Endothelial cell of umbilical vein (primary cell): Measurements from ENCODE around the gene TJP1. TPM values are rescaled to one million over a fixed set of nuclear protein-coding genes. Genes with fewer than 3 reads are reported as not detected.
A peak's percentile ranks its signal among the peaks of the same experiment; 100 is the strongest.

Experiments used
- BruUV-seq: library from RNA; stranded (reverse); fragments of 400-500 nt; replicated peaks from 2 replicates; lab custom pipeline; 2021; lab: Mats Ljungman, UMichigan
- CTCF ChIA-PET: fragments of 300-600, 350-600 bp; sonication (Branson Sonifier 250); formaldehyde crosslinking; loops from one replicate; lab custom pipeline; 2021; ENCODE audit warnings: antibody characterized with exemption, inconsistent platforms; lab: Charles Lee
- POLR2A ChIA-PET: fragments of 300-600, 350-600 bp; sonication (Branson Sonifier 250); formaldehyde crosslinking; loops from one replicate; lab custom pipeline; 2021; ENCODE audit warnings: antibody characterized with exemption, inconsistent platforms; lab: Charles Lee
- DNase-seq: peaks from one replicate; pipeline ENCODE4 v3.0.0-alpha.2; 2011; ENCODE audit warnings: low read depth, low spot score
- FAIRE-seq: peaks from 2 replicates; lab custom pipeline; 2011; peaks lifted over from hg19 to GRCh38; lab: Jason Lieb, UNC
- H2AFZ ChIP-seq: 2 replicates; pipeline ENCODE4 v1.6.0; 2012; ENCODE audit warnings: low read depth, low read length, control low read depth, inconsistent platforms
- H3K27ac ChIP-seq: 2 replicates; pipeline ENCODE4 v1.5.1; 2011; ENCODE audit warnings: low read depth, mild to moderate bottlenecking, control low read depth, low read length, moderate library complexity; ENCODE audit not compliant: insufficient read depth
- H3K27me3 ChIP-seq, 2 experiments: 2 replicates each; pipeline versions ENCODE4 v1.6.0 to v1.6.1; 2011; ENCODE audit warnings: low read length in 2 of 2, mixed read lengths in 1 of 2; ENCODE audit not compliant: control insufficient read depth in 2 of 2, insufficient read depth in 2 of 2
- H3K36me3 ChIP-seq, 2 experiments: 2 replicates in 1 of 2; 3 replicates in 1 of 2; pipeline ENCODE4 v1.5.1; 2011; ENCODE audit warnings: low read length in 2 of 2, mild to moderate bottlenecking in 1 of 2, moderate library complexity in 1 of 2; ENCODE audit not compliant: control insufficient read depth in 2 of 2, insufficient read depth in 2 of 2; ENCODE audit errors: extremely low read depth in 1 of 2
- H3K4me1 ChIP-seq: 3 replicates; pipeline ENCODE4 v1.5.1; 2011; ENCODE audit warnings: mild to moderate bottlenecking, low read length; ENCODE audit not compliant: control insufficient read depth, insufficient read depth; ENCODE audit errors: extremely low read depth
- H3K4me2 ChIP-seq: 2 replicates; pipeline ENCODE4 v1.6.1; 2011; ENCODE audit warnings: low read length, control low read depth, mixed read lengths; ENCODE audit not compliant: insufficient read depth
- H3K4me3 ChIP-seq, 3 experiments: fragments of 200-600 bp in 1 of 3; sonication (generic), shearing (Covaris generic) in 1 of 3; replicated peaks in 1 of 3; 2 replicates each; pipeline ENCODE4 v1.5.1; 2011 to 2016; ENCODE audit warnings: control low read depth in 3 of 3, low read length in 3 of 3, mild to moderate bottlenecking in 2 of 3, inconsistent platforms in 1 of 3, low read depth in 1 of 3, moderate library complexity in 1 of 3; ENCODE audit not compliant: insufficient read depth in 1 of 3
- H3K79me2 ChIP-seq: 2 replicates; pipeline ENCODE4 v1.6.0; 2012; ENCODE audit warnings: low read length, inconsistent platforms; ENCODE audit not compliant: control insufficient read depth, insufficient read depth
- H3K9ac ChIP-seq: replicated peaks from 2 replicates; pipeline ENCODE3; 2011; ENCODE audit warnings: low read length, control low read depth; ENCODE audit not compliant: insufficient read depth; ENCODE audit errors: extremely low read depth
- H3K9me1 ChIP-seq: replicated peaks from 3 replicates; pipeline ENCODE4 v1.6.0; 2011; ENCODE audit warnings: mild to moderate bottlenecking, low read length; ENCODE audit not compliant: control insufficient read depth, insufficient read depth; ENCODE audit errors: extremely low read depth
- H3K9me3 ChIP-seq: replicated peaks from 2 replicates; pipeline ENCODE4 v1.5.1; 2012; ENCODE audit warnings: low read length, inconsistent platforms; ENCODE audit not compliant: control insufficient read depth, insufficient read depth
- H4K20me1 ChIP-seq: replicated peaks from 2 replicates; pipeline ENCODE3; 2011; ENCODE audit warnings: mild to moderate bottlenecking, low read length; ENCODE audit not compliant: control insufficient read depth, insufficient read depth; ENCODE audit errors: extremely low read depth
- CTCF ChIP-seq, 2 donors: IDR thresholded peaks; 1 replicate in 1 of 2; 2 replicates in 1 of 2; pipeline ENCODE4 v1.5.1; 2011; ENCODE audit warnings: low read length in 2 of 2, mild to moderate bottlenecking in 2 of 2, moderate library complexity in 2 of 2, control low read depth in 1 of 2, inconsistent platforms in 1 of 2, low read depth in 1 of 2; ENCODE audit not compliant: insufficient read depth in 1 of 2; ENCODE audit errors: extremely low read depth in 1 of 2
- GATA2 ChIP-seq: IDR thresholded peaks from 2 replicates; pipeline ENCODE4 v1.7.0; 2011; ENCODE audit warnings: low read depth, mild to moderate bottlenecking, moderate library complexity, mixed read lengths, low read length; ENCODE audit not compliant: insufficient read length, insufficient read depth
- MAX ChIP-seq: IDR thresholded peaks from 2 replicates; pipeline ENCODE4 v1.6.1; 2011; ENCODE audit not compliant: insufficient read depth, insufficient read length
- MYC ChIP-seq: IDR thresholded peaks from one replicate; pipeline ENCODE4 v1.6.1; 2011; ENCODE audit warnings: mild to moderate bottlenecking, low read depth, low read length
- POLR2AphosphoS5 ChIP-seq: IDR thresholded peaks from 2 replicates; pipeline ENCODE4 v1.6.1; 2012; ENCODE audit warnings: low read depth, mild to moderate bottlenecking, control low read depth, low read length, moderate library complexity; ENCODE audit not compliant: insufficient read depth
- dilution Hi-C: fragments of 300-500 bp; cut with MboI; formaldehyde crosslinking; loops from one replicate; pipeline ENCODE4 v1.15.0; 2019; ENCODE audit warnings: low sequenced_read_pairs; ENCODE audit not compliant: extremely low pct_ligation_motif_present
- intact Hi-C: fragments of 100-400 bp; cut with micrococcal nuclease; formaldehyde crosslinking; loops from one replicate; pipeline ENCODE4 v1.10.0; 2022
- polyA plus RNA-seq, 4 experiments: library from polyadenylated mRNA; depleted of rRNA in 3 of 4; stranded (reverse) in 3 of 4; unstranded in 1 of 4; fragments of >200 nt; gene quantifications; 2 replicates each; pipeline versions ENCODE4 v1.2.1 to v1.2.3, GENCODE V29; 2011 to 2012; ENCODE audit warnings: missing spikeins in 1 of 4
- total RNA-seq: library from RNA; stranded (reverse); gene quantifications from 2 replicates; pipeline ENCODE4 v1.2.3, GENCODE V29; 2021

The TJP1 gene
- total and polyA plus RNA-seq, 2 donors (not counting 3 experiments of a cell fraction or from before 2014, with no cell fraction given) = 45.6 to 128 TPM

- ChIA-PET CTCF (no interaction called here), POLR2A (interaction anchor here (0.6 kb wide), 1 partner anchor 91 kb away, joined by 3 read pairs; no protein-coding TSS in a partner anchor)
- FAIRE-seq = no peak
- Histone ChIP-seq H3K4me1 (no peaks in the 10 kb centered on the region), H3K36me3 (no peaks in the 10 kb centered on the region), H3K9ac (no peak overlapping the region), H2AFZ (no peak overlapping the region), H3K79me2 (no peaks in the 10 kb centered on the region), H3K4me3 (no peak overlapping the region), H3K27me3 (no peaks in the 10 kb centered on the region), H3K4me2 (no peak overlapping the region), H3K9me1 (no peaks in the 10 kb centered on the region), H4K20me1 (no peaks in the 10 kb centered on the region), H3K9me3 (no peaks in the 10 kb centered on the region), H3K27ac (no peak overlapping the region)
- TF ChIP-seq CTCF (IDR thresholded peaks at IDR 0.05; ENCODE audit: extremely low read depth in 1 of 2, insufficient read depth in 1 of 2, low read depth in 1 of 2, low read length in 2 of 2) (peak in 1 of 2 donors; percentile 24), MYC (no peak), POLR2AphosphoS5 (no peak), GATA2 (no peak), MAX (no peak)
- dilution Hi-C loops (no loop called here), intact Hi-C loops (no loop called here)
- BruUV-seq = no TSS peak
- DNase-seq = no peak
These were observed 165.4 kb downstream of the TJP1 start for GRCh38 chr15:29656636-29657475.
